Right lobe of liver (tissue), 4 donors: ENCODE data around the gene NEK1.

Experiments
- CTCF ChIP-seq, 4 donors: fragments of 200-600 bp in 3 of 4; fragments of 450-650 bp in 1 of 4; IDR thresholded peaks; one replicate each; pipeline versions ENCODE4 v1.5.1 to v1.8.0; 2016 to 2022; ENCODE audit warnings: antibody characterized with exemption in 4 of 4, mild to moderate bottlenecking in 2 of 4
- POLR2A ChIP-seq: fragments of 450-650 bp; IDR thresholded peaks from one replicate; pipeline ENCODE4 v1.6.1; 2017; ENCODE audit warnings: antibody characterized with exemption, mild to moderate bottlenecking
- donor health status: DM: no; HTN: no; CAD: no.
- donor health status: DM: no; HTN: no; CAD: no.
- donor health status: DM: no; HTN: yes; CAD: no.

GRCh38 chr4:169616846-169617245, 4.5 kb upstream of the NEK1 start:
- TF ChIP-seq CTCF (IDR thresholded peaks at IDR 0.05) (no peak), POLR2A (no peak)
